GM19240 (cell line): ENCODE results near the gene PBX3.

ENCODE experiments used
- DNase-seq: peaks from one replicate; pipeline ENCODE4 v3.0.0; 2011; ENCODE audit warnings: low spot score; ENCODE audit not compliant: insufficient read length

Gene PBX3

DNA sequence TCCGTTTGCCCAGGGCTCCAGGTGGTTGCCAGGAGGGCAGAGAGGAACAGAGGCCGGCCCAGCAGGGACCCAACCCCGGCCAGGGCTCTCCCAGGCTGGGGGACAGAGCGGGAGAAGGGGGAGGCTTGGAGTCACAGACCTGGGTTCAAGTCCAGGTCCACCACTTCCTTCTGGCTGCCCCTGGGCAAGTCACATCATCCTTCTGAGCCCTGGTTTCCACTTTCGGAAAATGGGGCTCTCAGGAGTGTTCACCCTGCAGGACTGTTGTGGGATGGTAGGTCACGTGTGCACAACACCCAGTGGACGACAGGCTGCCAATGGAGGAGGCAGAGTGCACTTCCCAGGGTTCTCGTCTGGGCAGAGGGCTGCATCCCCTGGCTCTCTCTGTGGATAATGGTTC is 245.4 kb downstream of the PBX3 start:
- DNase-seq = no peak

DNA sequence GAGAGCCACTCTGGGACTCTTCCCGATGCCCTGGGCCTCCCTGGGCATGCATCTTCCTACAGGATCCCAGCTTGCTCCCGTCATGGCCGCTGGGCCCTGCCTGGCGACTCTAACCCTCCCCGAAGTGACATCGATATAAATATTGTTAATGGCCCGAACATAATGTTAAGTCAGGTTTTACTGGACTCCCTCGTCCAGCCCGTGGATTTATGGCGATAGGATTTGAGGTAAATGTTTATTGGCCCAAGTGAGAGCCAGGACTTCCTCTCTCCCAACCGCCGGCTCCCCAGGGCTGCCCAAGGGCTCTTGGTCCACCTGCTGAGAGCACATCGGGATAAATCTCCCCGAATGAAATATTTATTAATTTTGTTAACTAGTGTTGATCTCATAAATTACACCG is 246.3 kb downstream of the PBX3 start:
- no peak for DNase-seq

DNA sequence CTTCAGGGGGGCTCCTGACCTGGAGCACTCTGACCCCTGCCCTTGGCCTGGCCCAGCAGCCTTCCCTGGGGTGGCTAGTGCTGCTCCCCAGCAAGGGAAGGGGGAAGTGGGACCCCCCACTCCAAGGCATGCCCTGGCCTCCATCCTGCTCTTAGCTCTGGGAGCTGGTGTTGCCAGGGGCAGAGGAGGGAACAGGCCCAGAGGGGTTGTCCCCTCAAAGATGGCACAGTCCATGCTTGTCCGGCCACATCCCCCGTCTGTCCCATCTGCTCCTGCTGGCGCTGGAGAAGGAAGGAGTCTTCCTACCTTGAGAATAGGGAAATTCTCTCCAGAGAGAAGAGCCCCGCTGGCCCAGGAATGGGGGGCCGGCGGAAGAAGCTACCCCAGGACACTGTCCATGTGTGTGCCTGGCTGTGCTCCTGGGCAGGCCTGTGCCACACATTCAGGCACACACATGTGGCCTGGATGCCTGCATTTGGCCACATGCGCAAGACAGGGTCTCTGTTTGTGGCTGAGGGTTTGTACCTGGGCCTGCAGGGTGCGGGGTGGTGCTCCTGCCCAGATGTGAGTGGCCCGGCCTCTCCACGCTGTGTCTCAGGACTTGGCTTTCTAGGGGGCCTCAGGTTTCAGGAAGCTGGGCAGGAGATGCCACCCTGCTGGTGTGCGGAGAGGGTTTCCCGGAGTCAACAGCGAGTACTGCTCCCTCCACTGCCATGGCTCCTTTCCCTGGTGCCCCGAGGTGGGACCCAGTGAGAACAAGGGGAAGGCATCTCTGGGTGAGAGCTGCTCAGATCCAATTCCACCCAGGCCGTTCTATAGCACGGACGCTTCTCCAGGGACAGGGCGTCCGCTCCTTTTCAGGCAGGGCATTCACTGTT is 247.1 kb downstream of the PBX3 start:
- DNase-seq = no peak

DNA sequence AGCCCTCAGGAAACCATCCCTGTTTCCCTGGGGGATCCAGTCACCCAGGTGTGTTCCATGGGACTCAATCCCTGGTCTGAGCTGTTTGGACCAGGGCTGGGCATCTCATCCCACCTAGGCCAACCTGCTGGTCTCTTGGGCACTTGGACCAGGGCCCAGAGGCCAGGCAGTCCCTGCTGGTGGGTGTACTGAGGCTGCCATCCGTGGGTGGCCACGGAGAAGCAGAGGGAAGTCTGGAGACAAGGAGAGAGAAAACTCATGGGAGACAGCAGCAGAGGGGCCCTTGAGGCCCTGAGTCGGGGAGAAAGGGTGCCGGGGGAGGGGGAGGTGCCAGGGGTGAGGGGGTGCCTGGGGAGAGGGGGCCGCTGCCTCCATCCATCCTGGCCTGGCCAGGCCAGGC is 247.8 kb downstream of the PBX3 start:
- DNase-seq = no peak

DNA sequence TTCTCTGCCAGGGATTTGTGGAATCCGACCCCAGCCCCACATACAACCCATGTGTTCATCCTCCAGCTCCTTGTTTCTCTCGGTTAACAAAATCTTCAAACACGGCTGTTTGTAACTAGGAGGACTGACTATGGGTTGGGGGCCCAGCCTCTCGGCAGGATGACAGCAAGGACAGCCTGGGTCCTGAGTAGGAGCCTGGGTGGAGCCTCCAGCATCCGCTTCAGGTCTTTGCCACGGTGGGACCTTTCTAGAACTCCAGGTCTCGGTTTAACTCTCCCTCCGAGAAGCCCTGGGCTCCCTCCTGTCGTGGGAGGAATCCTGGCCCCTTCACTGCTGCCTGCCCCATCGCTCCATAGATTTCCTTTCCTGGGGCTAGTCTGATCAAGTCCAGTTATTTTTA is 248.5 kb downstream of the PBX3 start:
- no peak for DNase-seq

DNA sequence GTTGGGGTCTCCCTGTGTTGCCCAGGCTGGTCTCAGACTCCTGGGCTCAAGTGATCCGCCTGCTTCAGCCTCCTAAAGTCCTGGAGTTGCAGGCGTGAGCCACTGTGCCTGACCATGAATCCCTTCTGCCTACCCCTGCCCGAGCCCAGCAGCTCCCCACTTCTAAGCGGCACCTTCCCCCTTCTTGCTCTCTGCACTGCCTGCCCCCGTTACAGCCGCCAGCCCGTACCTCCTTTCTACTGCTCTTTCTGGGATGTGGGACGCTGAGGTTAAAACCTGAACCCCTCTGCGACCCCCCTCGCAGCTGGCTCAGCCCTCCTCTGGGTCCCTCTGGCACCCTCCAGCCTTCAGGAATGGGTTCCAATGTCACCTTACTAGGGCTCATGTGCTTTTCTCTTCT is 249.6 kb downstream of the PBX3 start:
- no peak for DNase-seq

DNA sequence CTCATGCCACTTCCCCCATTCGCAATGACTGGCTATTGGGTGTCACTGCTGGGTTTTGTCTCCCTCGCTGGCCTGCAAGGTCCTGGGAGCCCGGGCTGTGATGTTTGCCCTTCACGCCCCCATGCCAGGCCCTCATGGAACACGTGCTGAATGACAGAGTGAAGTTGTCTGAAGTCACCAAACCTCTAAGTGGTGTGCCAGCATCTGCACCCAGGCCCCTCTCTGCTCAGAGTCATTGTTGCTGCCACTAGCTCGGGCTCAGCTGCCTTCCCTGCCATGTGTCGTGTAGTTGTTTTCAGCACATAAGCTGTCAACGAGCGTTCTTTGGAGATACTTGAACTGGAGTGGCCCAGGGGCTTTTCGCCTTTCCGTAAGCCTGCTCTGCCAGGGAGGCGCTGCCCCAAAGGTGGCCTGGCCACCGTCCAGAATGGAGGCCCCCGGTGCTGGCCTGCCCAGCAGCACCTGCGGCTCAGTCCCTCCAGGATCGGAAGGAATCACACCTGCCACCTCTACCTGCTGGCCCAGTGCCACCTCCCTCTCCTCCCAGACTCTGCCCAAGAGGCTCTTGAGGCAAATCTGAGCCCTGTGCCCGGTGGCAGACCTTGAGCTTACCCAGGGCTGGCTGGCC is 250.1 kb downstream of the PBX3 start:
- no peak for DNase-seq

DNA sequence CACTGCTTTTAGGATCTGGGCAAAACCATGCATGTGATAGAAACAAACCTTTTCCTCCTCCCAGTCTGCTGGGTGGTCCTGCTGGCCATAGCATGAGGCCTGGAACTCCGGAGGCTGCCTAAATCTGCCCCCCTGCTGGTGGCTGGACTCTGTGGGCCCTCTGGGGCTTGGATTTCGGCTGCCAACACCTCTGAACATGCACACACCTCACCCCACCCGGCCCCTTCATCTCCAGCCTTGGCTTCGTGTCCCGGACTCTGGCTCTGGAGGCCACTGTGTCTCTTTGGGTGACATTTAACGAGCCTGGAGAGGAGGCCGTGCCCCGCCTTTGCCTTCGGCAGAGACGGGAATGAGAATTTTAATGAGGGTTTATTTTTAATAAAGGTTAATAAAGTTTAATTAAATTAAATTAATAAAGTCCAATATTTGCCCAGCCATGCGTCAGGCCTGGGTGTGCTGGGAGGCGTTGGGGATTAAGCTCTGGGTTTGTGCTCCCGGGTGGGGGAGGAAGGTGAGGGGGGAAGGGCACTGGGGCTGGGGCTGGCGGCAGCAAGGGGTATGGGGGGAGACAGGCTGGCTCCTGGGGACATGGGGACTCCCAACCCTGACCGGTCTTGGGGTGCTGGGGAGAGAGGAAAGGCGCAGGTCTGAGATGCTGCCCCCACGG is 251.8 kb downstream of the PBX3 start:
- DNase-seq = no peak

DNA sequence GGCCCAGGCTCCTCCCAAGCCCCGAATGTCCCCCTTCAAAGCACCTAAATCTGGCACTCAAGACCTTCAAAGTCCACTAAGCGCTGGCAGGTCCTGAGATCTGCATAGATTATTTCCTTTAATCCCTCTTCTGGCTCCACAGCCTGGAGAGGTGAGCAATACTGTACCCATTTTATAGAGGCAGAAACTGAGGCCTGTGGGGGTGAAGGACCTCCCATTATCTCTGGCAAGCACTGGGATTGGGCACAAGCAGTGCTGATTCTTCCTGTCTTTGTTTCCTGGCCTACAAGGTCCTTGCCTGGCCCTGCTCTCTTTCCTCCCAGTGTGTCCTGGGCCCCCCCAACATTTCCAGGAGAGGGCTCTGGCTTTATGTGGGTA is 252.3 kb downstream of the PBX3 start:
- no peak for DNase-seq

DNA sequence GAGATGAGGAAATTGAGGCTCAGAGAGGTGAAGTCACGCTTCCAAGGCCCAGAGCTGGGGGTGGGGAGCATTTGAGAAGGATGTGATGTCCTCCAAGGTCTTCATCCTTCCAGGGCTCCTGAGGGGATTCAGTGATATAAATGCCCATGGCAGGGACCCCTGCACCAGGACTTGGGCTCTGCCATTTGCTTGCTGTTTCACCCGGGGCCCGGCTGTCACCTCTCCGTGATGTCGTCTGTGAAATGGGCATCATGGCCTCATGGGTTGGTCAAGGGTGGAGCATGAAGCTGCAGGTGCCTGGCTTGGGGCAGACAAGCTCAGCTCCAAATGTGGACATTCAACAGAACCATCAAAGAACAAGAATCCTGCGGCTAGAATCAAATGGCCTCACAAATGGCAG is 253.1 kb downstream of the PBX3 start:
- DNase-seq = no peak

DNA sequence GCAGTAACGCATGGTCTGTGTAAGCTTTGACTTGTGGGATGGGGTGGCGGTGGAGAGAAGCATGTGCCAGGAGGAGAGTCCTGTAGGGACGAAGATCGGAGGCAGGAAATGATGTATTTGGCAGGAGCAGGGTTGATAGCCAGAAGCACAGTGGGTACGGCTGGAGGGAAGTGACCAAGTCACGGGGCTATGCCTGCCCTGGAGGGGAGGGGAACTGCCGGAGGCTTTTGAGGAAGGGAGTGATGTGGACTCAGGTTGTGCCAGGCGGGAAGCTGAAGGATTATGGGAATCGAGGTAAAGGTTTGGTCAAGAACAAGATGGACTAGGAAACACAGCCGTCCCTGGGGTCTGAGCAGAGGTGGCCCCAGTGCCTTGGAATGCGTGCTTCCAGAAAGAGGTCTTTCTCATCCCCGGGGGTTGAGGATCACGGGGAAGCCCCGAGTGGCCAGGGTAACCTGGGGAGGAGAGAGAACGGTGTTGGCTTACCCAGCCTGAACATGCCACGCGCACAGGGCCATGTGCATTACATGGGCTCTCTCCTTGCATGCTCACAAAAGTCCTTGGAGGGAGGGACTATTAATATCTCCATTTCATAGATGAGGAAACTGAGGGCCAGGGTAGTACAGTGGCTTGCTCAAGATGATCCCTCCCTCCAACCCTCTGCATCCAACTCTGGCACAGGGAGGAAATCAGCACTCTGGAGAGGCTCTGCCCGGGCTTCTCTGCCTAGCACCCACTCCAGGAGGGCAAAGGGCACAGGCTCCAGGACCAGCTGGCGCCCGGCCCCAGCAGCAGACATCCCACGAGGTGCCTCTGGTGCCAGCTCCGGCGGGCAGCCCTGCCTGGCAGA is 253.8 kb downstream of the PBX3 start:
- DNase-seq = no peak

DNA sequence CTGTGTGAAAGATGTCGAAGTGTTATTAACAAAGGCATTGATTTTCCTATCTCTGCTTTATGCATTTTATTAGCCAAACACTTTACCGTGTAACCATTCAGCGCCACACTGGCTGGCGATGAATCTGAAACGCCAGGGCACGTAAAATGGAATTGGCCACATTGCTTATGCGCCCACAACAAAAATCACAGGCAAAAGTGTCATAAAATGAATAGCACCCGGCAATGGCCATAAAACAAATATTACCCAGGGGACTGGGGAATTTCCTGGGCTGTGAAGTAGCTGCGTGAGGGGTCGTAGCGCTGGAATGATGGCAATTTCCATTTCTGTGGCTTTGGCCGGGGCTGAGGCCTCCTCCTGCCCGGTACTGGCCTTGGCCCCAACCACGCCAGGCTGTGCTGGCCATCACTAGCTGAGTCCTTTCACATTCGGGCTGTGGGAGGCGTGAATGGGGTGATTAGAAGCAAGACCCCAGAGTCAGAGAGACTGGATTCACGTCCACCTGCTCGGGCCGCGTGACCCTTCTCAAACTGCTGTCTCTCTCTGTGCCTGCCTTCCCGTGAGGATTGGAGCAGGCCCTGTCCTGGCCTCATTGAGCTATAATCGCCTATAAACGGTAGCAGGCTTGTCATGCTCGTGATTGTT is 254.5 kb downstream of the PBX3 start:
- no peak for DNase-seq

DNA sequence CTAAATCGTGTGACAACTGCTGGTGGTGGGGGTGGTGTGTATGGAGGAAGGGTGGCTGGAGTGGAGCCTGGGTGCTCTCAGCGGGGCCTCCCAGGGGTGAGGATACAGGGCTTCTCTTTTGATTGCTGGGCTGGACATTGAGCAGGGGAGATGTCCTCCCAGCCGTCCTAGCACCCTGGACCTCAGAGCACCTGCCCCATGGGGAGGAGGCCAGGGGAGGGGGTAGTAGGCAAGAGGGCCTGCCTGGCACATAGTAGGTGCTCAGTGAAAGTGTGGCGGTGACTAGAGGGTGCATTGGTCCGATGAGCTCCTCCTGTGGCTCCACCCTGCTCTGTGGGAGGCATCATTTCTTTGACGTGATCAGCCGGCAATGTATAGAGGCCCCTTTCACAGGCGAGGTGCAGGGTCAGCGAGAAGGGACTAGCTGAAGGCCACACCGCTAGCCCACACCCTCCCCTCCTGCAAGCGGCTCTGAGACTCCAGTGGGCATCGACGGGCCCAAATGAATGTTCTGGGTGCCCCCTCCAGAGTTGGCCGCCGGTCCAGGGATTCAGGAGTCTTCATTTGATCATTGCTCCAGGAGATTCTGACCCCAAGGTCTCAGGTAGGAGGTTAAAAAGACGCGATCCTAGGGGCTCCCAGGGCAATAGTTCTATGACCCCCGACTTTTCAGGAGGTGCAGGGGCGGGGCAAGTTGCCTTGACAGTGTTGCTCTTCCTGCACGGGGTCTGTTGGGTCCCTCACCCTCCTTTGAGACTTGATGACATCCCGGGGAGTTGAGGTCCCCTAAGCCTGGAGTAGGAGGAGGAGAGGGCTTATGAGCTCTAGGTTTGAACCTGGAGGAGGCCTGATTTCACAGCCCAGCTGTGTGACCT is 255.5 kb downstream of the PBX3 start:
- DNase-seq = no peak

DNA sequence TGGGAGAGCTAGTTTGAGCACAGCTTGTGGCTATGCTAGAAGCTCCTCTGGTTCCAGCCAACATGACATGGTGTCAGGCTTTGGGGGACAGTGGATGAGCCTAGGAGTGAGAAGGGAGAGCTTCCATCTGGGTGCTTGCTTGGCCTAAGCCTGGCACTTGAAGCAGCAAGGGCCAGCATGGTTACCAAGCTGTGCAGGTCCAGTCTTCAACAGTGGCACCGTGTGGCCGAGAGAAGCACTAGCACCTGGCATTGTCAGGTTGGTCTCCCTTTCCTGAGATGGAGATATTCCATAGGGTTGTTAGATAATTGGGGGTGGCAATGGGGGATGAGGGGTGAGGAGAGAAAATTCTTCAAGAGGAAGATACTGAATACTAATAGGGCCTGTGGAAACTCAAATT is 261.9 kb downstream of the PBX3 start:
- DNase-seq = no peak

DNA sequence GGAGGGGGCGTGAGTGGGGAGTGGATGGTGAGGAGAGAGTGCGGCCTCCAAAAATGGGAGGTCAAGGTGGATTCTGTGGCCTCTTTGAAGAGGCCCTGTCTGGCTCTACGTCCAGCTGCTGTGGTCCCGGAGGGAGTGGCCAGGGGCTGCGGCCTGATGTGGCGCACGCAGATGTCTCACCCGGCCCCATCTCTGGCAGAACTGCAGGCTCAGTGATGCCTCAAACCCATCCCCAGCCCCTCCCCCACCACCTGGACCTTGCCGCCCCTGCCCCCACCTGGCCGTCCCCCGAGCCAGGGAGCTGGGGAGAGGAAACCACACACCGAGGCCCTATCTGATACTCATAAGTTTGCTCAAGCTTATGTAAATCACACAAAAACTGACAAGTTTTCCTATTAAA is 267.6 kb downstream of the PBX3 start:
- no peak for DNase-seq

DNA sequence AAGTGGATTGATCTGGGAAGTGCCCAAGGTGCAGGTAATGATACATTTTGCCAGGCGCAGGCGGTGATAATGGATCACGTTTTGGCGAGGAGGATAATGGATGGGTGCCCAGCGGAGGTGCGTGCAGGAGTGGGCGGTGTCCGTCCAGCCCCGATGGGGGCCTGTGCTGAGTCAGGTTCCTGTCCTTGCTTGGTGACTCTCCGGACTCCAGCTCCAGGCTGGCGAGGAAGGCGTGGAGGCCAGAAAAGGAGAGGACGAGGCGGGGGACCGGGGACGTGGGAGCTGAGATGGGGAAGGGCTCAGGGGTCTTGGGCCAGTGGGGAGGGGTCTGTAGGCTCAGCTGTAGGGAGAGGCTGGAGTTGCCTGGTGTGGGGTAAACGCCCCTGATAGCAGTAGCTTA is 268.3 kb downstream of the PBX3 start:
- DNase-seq = no peak

DNA sequence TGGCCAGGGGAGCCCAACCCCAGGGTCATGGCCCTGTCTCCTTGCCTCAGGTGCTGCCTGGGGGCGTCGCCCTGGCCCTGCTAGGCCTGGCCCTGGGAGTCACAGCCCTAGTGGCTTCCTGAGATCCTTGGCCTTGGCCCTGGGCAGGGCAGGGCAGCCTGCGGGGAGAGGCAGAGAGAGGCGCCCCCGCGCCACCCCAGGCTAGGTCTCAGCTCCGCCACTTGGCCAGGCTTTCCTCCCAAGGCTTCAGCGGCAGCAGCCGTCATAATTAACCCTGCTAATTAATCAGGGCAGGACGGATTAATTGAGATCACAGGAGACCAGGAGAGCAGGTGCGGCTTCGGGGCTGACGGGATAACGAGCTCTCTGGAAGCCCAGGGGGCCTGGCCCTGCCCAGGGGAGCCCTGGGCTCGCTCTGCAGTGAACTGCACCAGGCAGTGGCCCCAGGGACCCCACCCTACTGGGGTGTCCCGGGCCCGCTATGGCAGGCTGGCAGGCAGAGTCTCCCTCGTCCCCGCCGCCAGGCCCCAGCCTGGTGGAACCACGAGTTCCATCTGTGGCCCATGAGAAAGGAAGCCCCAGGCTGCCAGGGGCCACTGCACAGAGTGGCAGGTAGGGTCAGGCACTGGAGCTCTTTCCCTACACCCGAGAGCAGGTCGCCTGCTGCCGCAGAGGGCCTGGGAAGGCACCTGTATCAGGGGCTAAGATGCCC is 269.6 kb downstream of the PBX3 start:
- no peak for DNase-seq
